OCI-LY7 (cell line): Measurements from ENCODE around the gene XPO1. TPM values are rescaled to one million over a fixed set of nuclear protein-coding genes. Genes with fewer than 3 reads are reported as not detected.

ENCODE experiments used
- BruUV-seq: library from RNA; stranded (reverse); fragments of 400-500 nt; replicated peaks from 2 replicates; lab custom pipeline; 2021; lab: Mats Ljungman, UMichigan
- CTCF ChIA-PET: fragments of 300-600 bp; sonication (Branson Sonifier 250); formaldehyde crosslinking; loops from one replicate; lab custom pipeline; 2022; ENCODE audit warnings: antibody characterized with exemption; ENCODE audit not compliant: unreplicated experiment; lab: Charles Lee
- POLR2A ChIA-PET: fragments of 300-600 bp; sonication (Branson Sonifier 250); formaldehyde crosslinking; loops from one replicate; lab custom pipeline; 2022; ENCODE audit warnings: antibody characterized with exemption; lab: Charles Lee
- DNase-seq: peaks from one replicate; pipeline ENCODE4 v3.0.0-alpha.2; 2015; ENCODE audit warnings: low spot score
- H2AFZ ChIP-seq: fragments of 200-600 bp; sonication (generic), shearing (Covaris generic); 2 replicates; pipeline ENCODE4 v1.6.1; 2014; ENCODE audit warnings: mild to moderate bottlenecking, antibody characterized with exemption, low read length, moderate library complexity
- H3K27ac ChIP-seq: fragments of 200-600 bp; sonication (generic); 2 replicates; pipeline ENCODE4 v1.5.1; 2014; ENCODE audit warnings: mixed run types, low read depth, mild to moderate bottlenecking, moderate library complexity, low read length, inconsistent platforms; ENCODE audit not compliant: poor library complexity, severe bottlenecking
- H3K36me3 ChIP-seq: fragments of 200-600 bp; sonication (generic); 2 replicates; pipeline ENCODE4 v1.6.1; 2014; ENCODE audit warnings: mild to moderate bottlenecking, antibody characterized with exemption, low read length, moderate library complexity, mixed read lengths; ENCODE audit not compliant: insufficient read depth
- H3K4me1 ChIP-seq: fragments of 200-600 bp; sonication (generic); 2 replicates; pipeline ENCODE4 v1.5.1; 2014; ENCODE audit warnings: mild to moderate bottlenecking, low read length; ENCODE audit not compliant: insufficient read depth, poor library complexity, severe bottlenecking
- H3K4me2 ChIP-seq: fragments of 200-600 bp; sonication (generic); 2 replicates; pipeline ENCODE4 v1.6.1; 2014; ENCODE audit warnings: mild to moderate bottlenecking, low read length
- H3K4me3 ChIP-seq: fragments of 200-600 bp; sonication (generic); 2 replicates; pipeline ENCODE4 v1.5.1; 2014; ENCODE audit warnings: mild to moderate bottlenecking, low read depth, low read length; ENCODE audit not compliant: poor library complexity, severe bottlenecking
- H3K79me2 ChIP-seq: fragments of 200-600 bp; sonication (generic); 2 replicates; pipeline ENCODE4 v1.6.1; 2016; ENCODE audit warnings: low read depth, mild to moderate bottlenecking, low read length, moderate library complexity, mixed read lengths; ENCODE audit not compliant: insufficient read depth
- H3K9me2 ChIP-seq: fragments of 200-600 bp; sonication (generic); 2 replicates; pipeline ENCODE4 v1.6.1; 2016; ENCODE audit warnings: mild to moderate bottlenecking, low read length, mixed read lengths; ENCODE audit not compliant: insufficient read depth
- H3K9me3 ChIP-seq: fragments of 200-600 bp; sonication (generic); 2 replicates; pipeline ENCODE4 v1.6.1; 2014; ENCODE audit warnings: mild to moderate bottlenecking, mixed run types, low read length, mixed read lengths
- H4K20me1 ChIP-seq: fragments of 200-600 bp; sonication (generic); 2 replicates; pipeline ENCODE4 v1.6.1; 2014; ENCODE audit warnings: mild to moderate bottlenecking, antibody characterized with exemption, low read length, moderate library complexity, mixed read lengths; ENCODE audit not compliant: insufficient read depth
- EZH2phosphoT487 ChIP-seq: fragments of 200-600 bp; sonication (generic); IDR thresholded peaks from 2 replicates; pipeline ENCODE4 v1.6.1; 2018; ENCODE audit warnings: low read depth, borderline replicate concordance, mild to moderate bottlenecking, mixed run types, antibody characterized with exemption, low read length, moderate library complexity, mixed read lengths
- intact Hi-C: fragments of 100-400 bp; cut with micrococcal nuclease; formaldehyde crosslinking; loops from one replicate; pipeline ENCODE4 v1.10.0; 2022; ENCODE audit not compliant: unreplicated experiment
- total RNA-seq, 2 experiments: library from RNA; depleted of rRNA in 1 of 2; stranded (reverse); fragments of >200 nt in 1 of 2; shearing (Covaris generic) in 1 of 2; gene quantifications; 2 replicates each; pipeline ENCODE4 v1.2.3, GENCODE V29; 2014 to 2022
- TF ChIP-seq, protein P1 (sequence below): fragments of 200-600 bp; sonication (generic); conservative IDR thresholded peaks from 2 replicates; pipeline ENCODE4 v1.5.1; 2014; ENCODE audit warnings: mild to moderate bottlenecking, antibody characterized with exemption, low read length, moderate library complexity, mixed read lengths

Gene XPO1
- total RNA-seq, 2 experiments from 2014 or later: 177 to 287 TPM

DNA sequence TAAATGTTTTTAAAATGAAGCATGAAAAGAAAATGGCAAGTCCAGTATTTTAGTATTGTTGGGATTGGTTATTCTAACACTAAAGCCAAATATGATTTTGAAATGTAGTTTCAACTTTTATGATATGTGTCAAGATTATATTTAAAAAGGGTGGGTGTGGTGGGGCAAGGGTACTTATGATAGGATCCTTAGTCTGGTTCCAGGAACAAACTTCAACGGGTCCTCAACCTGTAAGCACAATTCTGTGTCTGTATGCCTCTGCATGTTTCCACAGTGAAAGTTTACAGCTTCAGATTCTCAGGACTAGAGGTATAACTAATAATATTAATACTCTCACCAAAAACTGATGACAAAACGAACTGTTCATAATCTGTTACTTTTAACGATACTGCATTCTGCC, 73.1 kb downstream of the XPO1 start:
- BruUV-seq: TSS peak; percentile 0
- ChIA-PET CTCF (no interaction called here), POLR2A (interaction anchor here (0.6 to 4.8 kb wide), 8 partner anchors 18 to 348 kb away, joined by 5 to 31 read pairs (median 7); no protein-coding TSS in a partner anchor)
- Histone ChIP-seq H4K20me1 (peaks cover 34% of the 10 kb centered on the region), H3K9me2 (no peaks in the 10 kb centered on the region), H3K4me2 (peak overlapping the region; percentile 73), H2AFZ (no peak overlapping the region), H3K4me3 (peak overlapping the region; percentile 56), H3K9me3 (no peaks in the 10 kb centered on the region), H3K27ac (peak overlapping the region; percentile 82), H3K36me3 (peaks cover 73% of the 10 kb centered on the region), H3K79me2 (peaks cover 100% of the 10 kb centered on the region), H3K4me1 (peaks cover 85% of the 10 kb centered on the region)
- DNase-seq: no peak
- intact Hi-C loops: no loop called here
- TF ChIP-seq, protein P1, sequence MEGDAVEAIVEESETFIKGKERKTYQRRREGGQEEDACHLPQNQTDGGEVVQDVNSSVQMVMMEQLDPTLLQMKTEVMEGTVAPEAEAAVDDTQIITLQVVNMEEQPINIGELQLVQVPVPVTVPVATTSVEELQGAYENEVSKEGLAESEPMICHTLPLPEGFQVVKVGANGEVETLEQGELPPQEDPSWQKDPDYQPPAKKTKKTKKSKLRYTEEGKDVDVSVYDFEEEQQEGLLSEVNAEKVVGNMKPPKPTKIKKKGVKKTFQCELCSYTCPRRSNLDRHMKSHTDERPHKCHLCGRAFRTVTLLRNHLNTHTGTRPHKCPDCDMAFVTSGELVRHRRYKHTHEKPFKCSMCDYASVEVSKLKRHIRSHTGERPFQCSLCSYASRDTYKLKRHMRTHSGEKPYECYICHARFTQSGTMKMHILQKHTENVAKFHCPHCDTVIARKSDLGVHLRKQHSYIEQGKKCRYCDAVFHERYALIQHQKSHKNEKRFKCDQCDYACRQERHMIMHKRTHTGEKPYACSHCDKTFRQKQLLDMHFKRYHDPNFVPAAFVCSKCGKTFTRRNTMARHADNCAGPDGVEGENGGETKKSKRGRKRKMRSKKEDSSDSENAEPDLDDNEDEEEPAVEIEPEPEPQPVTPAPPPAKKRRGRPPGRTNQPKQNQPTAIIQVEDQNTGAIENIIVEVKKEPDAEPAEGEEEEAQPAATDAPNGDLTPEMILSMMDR: no peak
- no peak for TF ChIP-seq EZH2phosphoT487

DNA sequence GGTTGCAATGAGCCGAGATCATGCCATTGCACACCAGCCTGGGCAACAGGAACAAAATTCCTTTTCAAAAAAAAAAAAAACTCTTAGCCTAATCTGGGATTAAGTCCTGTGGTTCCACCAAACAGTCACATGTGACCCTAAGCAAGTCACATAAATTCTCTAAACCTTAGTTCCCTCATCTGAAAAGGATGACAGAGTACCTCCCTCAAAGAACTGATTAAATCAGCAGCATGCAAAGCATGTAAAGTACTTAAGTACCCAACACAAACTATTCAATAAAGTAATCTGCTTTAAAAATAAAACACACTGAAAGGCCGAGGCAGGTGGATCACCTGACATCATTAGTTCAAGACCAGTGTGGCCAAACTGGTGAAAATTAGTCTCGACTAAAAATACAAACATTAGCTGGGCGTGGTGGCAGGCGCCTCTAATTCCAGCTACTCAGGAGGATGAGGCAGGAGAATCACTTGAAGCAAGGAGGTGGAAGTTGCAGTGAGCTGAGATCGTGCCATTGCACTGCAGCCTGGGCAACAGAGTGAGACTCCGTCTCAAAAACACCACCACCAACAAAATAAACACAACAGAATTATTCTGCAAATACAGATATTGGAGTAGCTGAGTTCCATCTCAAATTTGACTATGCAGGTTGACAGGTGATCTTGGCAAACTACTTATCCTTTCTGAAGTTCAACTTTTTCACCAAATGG, 74.2 kb downstream of the XPO1 start:
- H3K4me2 ChIP-seq: peak overlapping the region; percentile 73
- H3K36me3 ChIP-seq: peaks cover 73% of the 10 kb centered on the region
- no peaks in the 10 kb centered on the region for H3K9me2 ChIP-seq
- intact Hi-C loops: no loop called here
- TF ChIP-seq EZH2phosphoT487: no peak
- TF ChIP-seq, protein P1: no peak
- H4K20me1 ChIP-seq: peaks cover 45% of the 10 kb centered on the region
- BruUV-seq: no TSS peak
- H3K4me3 ChIP-seq: peak overlapping the region; percentile 56
- POLR2A ChIA-PET: interaction anchor here (0.6 to 4.8 kb wide), 8 partner anchors 13 to 85 kb away, joined by 3 to 31 read pairs (median 4); no protein-coding TSS in a partner anchor
- peak overlapping the region; percentile 82 for H3K27ac ChIP-seq
- CTCF ChIA-PET: no interaction called here
- DNase-seq: no peak
- H3K9me3 ChIP-seq: no peaks in the 10 kb centered on the region
- peaks cover 100% of the 10 kb centered on the region for H3K79me2 ChIP-seq
- peaks cover 96% of the 10 kb centered on the region for H3K4me1 ChIP-seq
- no peak overlapping the region for H2AFZ ChIP-seq

DNA sequence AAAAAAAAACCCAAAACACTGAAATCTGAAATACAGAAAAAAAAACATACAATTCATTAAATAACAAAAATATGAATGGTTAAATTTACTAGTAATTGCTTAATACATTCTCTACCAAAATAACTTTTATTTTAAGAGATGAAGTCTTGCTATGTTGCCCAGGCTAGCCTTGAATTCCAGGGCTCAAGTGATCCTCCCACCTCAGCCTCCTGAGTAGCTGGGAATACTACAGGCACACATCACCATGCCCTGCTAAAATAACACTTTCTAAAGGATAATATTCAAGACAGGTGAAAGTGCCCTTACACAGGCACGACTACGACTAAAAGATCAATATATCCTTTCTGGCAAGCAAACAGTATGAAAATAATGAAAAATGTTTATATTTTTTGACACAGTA, 76.8 kb downstream of the XPO1 start:
- Histone ChIP-seq H2AFZ (no peak overlapping the region), H3K79me2 (peaks cover 100% of the 10 kb centered on the region), H3K4me3 (no peak overlapping the region), H3K36me3 (peaks cover 72% of the 10 kb centered on the region), H3K4me2 (peak overlapping the region; percentile 40; the same call in 1 of the 2 replicates), H3K9me2 (no peaks in the 10 kb centered on the region), H3K4me1 (peaks cover 99% of the 10 kb centered on the region), H3K27ac (no peak overlapping the region), H3K9me3 (no peaks in the 10 kb centered on the region), H4K20me1 (peaks cover 59% of the 10 kb centered on the region)
- CTCF ChIA-PET: no interaction called here
- intact Hi-C loops: no loop called here
- POLR2A ChIA-PET: interaction anchor here (0.6 to 4.8 kb wide), 7 partner anchors 10 to 53 kb away, joined by 3 to 31 read pairs (median 10); no protein-coding TSS in a partner anchor
- no TSS peak for BruUV-seq
- no peak for DNase-seq
- TF ChIP-seq, protein P1: no peak
- no peak for TF ChIP-seq EZH2phosphoT487
